A204.1 (cell line): ENCODE results near the gene PCF11.
"Not testable (repeated sequence)": the region's sequence is repeated elsewhere in the genome, so short reads cannot be mapped to it uniquely, and the experiment has no call there.

ENCODE experiments used
- FAIRE-seq: peaks from 2 replicates; lab custom pipeline; 2012; peaks lifted over from hg19 to GRCh38; lab: Jason Lieb, UNC

The PCF11 gene, protein sequence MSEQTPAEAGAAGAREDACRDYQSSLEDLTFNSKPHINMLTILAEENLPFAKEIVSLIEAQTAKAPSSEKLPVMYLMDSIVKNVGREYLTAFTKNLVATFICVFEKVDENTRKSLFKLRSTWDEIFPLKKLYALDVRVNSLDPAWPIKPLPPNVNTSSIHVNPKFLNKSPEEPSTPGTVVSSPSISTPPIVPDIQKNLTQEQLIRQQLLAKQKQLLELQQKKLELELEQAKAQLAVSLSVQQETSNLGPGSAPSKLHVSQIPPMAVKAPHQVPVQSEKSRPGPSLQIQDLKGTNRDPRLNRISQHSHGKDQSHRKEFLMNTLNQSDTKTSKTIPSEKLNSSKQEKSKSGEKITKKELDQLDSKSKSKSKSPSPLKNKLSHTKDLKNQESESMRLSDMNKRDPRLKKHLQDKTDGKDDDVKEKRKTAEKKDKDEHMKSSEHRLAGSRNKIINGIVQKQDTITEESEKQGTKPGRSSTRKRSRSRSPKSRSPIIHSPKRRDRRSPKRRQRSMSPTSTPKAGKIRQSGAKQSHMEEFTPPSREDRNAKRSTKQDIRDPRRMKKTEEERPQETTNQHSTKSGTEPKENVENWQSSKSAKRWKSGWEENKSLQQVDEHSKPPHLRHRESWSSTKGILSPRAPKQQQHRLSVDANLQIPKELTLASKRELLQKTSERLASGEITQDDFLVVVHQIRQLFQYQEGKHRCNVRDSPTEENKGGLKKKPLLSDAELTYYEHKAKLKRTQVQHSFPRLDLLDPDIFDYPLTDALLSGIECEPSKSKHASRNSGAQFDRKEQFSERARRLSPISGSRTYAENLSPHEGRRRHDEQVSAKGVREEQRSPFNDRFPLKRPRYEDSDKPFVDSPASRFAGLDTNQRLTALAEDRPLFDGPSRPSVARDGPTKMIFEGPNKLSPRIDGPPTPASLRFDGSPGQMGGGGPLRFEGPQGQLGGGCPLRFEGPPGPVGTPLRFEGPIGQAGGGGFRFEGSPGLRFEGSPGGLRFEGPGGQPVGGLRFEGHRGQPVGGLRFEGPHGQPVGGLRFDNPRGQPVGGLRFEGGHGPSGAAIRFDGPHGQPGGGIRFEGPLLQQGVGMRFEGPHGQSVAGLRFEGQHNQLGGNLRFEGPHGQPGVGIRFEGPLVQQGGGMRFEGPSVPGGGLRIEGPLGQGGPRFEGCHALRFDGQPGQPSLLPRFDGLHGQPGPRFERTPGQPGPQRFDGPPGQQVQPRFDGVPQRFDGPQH (N-terminal part only)

DNA sequence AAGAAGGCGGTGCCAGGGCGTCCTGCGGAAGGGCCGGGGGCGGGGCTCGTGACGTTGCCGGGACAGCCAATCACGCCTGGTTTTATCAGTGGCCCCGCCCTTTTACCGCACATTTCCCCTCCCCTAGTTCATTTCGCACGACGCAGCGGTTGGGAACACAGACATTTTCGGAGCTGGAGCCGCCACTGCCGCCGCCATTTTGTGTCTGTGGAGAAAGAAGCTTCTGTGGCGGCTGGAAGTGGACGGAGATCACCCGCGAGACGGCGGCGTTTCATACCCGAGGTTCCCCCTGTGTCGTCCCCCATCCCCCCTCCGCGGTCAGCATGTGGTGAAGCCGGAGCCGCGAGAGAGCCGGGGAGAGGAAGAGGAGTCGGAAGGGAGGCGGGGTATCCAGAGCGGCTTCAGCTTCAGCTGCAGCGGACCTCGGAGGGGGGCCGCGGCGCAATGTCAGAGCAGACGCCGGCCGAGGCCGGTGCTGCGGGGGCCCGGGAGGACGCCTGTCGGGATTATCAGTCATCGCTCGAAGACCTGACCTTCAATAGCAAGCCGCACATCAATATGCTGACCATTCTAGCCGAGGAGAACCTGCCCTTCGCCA, at the start of gene PCF11:
TSS of gene PCF11 (plus strand) at position 136 of the 598 bp plus-strand sequence. CDS start at position 445, 309 bp downstream.
- FAIRE-seq = no peak

DNA sequence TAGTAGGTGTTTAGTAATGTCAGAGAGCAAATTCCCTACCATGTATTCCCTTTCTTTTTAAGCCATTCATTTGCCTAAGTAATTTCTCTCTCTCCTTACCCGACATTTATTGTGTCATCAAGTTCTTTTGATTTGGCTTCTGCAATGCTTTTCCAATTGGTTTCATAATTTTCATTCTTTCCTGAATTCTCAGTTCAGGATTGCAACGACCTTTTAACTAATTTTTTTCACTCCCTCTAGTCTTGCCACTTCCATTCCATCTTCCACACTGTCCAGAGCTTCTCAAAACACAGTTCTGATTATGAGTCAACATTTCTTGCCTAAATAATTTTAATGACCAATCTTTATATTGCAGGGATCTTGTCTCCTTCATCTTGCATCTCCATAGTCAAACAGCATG, 44.0 kb upstream of the PCF11 start:
- no peak for FAIRE-seq

DNA sequence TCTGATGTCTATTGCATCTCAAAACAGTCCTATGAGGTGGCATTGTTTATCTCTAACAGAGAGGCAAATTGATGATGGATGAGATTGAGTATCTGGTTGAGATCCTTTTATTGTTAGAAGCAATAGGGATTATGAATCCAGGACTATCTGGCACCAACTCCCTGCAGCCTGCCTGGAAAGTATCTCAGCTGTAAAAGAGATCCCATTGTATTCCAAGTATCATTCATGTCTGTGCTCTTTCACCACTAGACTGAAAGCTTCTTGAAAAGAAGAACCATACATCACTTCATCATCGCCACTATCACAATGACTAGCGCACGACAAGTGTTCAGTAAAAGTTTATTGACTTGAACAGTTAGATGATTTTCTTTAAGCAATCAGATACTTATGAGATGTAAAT, 41.9 kb upstream of the PCF11 start:
- no peak for FAIRE-seq

DNA sequence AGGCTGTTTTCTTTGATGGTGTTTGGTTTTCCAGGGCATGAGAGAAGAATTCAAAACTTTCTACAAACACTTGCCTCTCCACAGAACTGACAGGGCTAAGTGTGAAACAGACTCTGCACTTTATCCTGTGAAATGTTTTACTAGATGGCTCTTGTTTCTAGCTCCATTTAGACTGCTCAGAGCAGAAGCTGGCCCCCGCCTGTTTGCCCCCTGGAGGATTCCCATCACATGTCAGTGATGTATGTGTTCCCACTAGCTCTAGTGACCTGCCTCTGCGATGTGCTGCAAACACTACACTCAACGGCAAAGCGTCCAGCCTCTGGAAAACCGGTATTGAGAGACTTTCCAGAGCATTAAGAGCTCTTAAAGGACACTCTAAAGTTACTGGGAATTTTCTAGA, 41.4 kb upstream of the PCF11 start:
- no peak for FAIRE-seq

DNA sequence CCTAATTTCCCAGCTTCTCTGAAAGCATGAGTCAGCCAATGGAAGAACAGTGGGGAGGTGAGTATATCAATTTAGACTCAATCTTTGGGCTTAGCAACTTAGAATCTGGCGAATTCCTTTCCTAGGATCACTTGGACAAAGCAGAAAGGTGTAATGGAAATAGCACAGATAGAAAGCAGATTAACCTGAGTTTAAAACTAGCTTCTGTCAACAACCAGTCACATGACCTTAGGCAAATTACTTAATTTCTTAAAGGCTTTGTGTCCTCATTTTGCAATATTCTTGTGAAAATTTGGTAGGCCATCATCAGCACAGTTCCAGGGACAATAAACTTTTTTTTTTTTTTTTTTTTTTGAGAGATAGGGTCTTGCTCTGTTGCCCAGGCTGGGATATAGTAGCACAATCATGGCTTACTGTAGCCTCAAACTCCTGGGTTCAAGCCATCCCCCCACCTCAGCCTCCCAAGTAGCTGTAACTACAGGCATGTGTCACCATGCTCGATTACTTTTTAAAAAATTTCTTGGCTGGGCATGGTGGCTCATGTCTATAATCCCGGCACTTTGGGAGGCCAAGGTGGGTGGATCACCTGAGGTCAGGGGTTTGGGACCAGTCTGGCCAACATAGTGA, 40.8 kb upstream of the PCF11 start:
- FAIRE-seq = no peak

DNA sequence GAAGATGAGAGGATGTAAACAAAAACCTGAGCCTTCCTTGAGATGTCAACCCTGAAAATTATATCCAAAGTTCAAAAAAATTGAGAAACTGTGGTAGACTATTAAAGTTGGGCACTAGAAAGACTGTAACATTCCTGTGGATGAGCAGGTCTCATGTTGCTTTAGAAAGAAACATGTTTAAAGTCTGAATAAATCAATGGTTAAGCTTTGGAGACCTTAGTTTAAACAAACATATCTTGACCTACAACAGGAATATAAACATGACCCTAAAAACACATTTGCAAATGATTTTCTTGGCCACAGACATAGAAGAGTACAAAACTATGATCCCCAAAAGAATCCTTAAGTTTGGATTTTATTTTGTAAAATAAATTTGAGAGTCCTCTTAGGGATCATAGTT, 38.1 kb upstream of the PCF11 start:
- no peak for FAIRE-seq

DNA sequence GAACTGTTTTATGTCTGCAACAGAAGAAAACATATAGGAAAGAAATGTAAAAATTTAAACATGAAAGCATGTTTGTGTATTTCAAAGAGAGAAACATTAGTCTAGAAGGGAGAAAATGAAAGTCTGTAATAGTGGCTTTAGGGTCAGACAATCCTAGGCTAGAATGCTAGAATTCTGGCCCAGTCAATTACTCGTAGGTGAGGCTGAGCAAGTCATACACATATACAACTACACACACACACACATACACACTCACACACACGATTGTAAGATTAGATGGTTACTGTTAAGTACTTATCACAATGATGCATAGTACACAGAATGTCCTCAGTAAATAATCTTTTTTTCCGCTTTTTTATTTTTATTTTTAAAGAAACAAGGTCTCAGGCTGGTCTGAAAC, 37.7 kb upstream of the PCF11 start:
- FAIRE-seq = no peak

DNA sequence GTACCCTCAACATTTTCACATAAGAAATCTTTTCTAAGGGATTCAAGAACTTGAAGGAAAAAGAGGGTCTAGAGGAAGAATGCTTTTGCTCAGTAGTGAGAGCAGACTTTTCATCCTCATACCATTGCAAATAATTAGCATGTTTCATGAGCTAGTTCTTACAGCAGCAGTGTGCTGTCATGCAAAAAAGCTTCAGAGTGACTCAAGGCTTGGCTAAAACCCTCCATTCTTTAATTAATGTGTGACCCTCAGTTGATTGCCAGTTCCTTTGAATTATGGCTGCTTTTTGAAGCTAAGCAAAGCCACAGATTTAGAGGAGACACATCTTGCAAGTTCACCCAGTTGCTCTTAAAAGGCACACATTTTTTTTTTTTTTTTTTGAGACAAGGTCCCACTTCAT, 36.6 kb upstream of the PCF11 start:
- no peak for FAIRE-seq

DNA sequence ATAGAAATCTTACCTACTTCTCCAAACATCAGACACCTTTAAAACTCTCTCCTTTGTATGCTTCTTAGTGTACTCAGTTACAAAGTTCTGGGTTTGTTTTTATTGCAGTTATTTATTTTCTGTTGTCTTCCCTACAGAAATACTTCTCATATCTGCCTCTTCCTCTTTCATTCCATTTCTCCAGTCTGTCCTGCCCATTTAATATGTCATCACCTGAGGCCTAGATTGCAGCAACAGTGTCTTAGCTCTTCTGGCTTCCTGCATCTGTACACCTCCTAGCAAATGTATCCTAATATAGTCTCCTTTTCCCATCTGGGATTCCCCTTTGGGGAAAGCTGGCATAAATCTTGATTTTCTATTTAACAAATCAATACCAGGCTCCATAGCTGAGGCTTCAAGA, 34.9 kb upstream of the PCF11 start:
- FAIRE-seq = no peak

DNA sequence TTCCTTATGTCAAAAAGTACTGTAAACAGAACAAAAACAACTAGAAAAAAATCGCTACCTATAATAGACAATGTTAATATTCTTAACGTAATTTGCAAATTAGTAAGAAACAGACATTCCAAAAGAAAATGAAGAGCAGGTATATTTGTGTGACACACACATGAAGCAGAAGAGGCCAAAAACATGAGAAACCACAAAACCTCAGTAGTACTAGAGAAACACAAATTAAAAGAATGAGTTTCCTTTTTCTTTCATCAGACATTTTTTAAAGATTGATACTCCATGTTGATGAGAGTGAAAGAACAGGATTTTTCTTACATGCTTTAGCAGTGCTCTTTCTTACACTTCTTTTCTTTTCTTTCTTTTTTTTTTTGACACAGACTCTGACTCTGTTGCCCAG, 34.2 kb upstream of the PCF11 start:
- no peak for FAIRE-seq

DNA sequence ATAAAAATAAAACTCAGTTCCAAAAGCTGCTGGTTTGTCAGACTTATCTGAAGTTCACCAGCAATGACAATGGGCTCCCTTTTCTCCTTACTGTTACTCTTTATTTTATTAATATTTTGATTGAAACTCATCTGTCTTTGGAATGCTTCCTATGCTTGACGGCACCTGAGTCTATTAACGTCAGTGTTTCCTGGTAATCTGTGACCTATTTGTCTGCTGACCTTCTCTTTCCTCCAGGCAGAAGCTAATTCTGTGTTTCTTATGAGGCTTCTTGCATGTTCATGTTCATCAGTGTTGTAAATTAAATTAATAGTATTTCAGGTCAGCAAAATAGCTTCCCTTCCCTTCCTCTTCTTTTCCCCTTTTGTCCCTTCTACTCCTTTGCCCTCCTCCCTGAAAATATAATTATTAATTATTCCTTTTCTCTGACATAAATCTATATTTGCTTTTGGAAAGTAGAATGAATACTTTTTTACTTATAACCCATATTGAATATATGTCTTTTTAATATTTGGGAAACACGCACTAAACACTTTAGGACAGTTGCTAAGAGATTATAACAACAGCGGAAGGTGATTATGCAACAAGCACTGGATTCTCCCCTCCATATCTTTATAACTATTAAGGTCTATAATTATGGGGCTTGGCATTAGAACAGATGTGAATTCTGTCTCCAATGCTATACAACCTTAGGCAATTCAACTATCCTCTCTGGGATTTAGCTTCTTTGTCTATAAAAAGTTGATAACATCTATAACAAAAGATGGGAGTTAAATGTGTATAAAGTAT, 32.1 kb upstream of the PCF11 start:
- FAIRE-seq = no peak

DNA sequence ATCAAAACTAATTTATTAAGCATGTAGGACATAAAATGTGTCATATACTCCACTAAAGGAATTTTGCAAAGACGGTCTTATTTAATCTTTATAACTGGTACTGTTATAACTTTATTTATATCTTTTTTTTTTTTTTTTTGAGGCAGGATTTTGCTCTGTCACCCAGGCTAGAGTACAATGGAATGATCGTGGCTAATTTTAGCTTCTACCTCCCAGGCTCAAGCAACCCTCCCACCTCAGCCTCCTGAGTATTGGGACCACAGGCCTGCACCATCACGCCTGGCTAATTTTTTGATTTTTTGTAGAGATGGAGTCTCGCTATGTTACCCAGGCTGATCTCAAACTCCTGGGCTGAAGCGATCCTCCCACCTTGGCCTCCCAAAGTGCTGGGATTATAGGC, 31.4 kb upstream of the PCF11 start:
- no peak for FAIRE-seq

DNA sequence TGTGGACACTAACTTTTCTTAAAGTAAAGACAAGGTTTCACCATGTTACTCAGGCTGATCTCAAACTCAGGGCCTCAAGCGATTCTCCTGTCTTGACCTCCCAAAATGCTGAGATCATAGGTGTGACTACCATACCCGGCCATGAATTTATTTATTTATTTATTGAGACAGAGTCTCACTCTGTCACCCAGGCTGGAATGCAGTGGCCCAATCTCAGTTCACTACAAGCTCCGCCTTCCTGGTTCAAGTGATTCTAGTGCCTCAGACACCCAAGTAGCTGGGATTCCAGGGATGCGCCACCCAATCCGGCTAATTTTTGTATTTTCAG, 29.7 kb upstream of the PCF11 start:
- no peak for FAIRE-seq

DNA sequence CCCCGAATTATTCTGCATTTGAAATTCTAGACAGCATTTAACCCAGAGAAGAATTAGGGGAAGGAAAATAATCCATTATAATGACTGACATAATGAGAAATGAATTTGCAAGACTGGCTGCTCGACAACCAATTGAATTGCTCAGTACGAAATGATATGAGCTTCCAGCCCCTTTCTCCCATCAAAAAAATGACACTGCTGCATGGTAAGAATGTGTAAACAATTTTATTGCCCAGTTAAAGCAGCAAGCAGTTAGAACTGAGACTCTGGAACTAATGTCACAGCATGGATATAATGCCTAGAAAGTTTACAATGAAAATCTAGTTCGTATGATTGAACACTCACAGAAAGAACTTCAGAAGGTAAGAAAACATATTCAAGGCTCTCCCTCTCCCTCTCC, 24.7 kb upstream of the PCF11 start:
- FAIRE-seq = no peak

DNA sequence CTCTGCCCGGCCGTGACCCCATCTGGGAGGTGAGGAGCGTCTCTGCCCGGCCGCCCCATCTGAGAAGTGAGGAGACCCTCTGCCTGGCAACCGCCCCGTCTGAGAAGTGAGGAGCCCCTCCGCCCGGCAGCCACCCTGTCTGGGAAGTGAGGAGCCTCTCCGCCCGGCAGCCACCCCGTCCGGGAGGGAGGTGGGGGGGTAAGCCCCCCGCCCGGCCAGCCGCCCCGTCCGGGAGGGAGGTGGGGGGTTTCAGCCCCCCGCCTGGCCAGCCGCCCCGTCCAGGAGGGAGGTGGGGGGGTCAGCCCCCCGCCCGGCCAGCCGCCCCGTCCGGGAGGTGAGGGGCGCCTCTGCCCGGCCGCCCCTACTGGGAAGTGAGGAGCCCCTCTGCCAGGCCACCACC, 23.7 kb upstream of the PCF11 start:
- not testable (repeated sequence) for FAIRE-seq

DNA sequence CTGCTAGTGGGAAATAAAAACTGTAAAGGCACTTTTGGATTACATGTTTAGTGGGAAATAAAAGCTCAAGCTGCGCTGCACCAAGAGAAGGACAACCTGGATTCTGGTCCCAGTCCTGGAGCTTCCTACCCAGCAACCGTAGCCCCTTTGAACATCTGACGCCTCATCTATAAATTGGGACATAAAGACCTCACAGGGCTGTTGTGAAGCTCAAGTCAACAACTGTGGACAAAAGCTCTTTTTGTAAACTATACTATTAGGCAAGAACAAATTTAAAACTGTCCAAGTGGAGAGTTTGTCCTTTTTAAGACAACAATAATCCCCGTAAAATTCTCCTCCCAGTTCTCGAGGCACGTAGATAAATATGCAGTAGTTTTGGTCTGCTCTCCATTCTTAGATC, 17.6 kb upstream of the PCF11 start:
- FAIRE-seq = no peak

DNA sequence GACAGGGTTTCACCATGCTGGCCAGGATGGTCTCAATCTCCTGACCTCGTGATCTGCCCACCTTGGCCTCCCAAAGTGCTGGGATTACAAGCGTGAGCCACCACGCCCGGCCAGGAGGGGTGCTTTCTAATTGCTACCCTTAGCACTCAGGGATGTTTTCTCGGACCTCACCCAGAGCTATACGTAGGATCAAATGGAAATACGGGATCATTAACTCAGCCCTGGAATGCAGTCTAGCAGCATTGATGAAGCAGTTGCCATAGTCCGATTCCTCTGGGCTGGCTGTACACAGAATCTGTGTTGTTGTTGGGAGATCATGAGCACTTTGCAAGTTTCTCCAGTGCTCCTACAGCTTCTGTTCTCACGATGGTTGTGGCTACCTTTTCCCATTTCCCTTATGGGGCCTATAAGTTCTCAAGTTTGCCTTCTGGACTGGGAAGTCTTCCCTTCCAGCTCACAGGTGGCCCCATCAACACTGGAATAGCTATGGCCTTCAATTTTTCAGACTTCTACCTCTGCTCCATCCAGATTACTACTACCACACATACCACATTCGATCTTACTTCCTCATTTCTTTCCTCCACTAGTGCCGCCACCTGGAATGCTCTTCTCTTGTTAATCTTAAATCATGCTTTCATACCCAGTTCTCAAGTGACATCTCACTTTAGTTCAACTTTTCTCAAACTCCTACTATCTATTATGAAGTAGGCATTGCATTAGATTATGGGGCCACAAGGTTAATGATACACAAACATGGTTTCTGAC, 16.1 kb upstream of the PCF11 start:
- no peak for FAIRE-seq

DNA sequence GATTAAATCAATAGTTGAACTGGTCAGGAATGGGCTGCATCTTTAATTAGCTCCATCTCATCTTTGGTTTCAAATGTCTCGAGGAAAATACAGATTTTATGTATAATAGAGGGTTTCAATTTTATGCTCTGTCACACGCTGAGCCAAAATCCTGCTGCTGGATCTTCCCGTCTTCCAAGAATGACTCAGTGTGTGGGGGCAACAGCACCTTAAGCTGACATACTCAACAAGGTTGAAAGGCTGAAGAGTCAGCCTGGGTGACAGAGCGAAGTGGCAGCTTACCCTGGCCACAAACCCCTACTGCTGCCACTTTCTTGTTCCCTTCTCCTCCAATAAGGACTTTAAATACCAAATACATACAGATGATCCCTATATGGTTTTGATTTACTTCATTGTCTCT, 9.0 kb upstream of the PCF11 start:
- FAIRE-seq = no peak

DNA sequence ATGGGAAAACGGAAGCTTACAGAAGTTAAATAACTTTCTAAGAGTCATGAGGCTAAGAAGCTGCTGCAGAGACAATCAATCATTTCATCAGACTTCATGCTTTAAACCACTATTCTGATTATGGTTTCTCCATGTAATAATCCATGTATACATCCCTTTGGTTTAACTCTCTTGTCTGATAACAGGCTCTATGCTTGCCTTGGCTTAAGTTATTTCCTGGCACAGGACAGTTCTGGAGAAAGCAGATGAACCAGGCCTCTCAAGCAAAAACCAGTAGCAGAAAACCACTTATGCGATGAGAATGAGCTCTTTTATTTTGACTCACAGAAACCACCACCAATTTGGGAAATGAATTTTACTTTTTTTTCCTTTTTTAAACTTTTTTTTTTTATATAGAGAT, 6.5 kb upstream of the PCF11 start:
- FAIRE-seq = no peak

DNA sequence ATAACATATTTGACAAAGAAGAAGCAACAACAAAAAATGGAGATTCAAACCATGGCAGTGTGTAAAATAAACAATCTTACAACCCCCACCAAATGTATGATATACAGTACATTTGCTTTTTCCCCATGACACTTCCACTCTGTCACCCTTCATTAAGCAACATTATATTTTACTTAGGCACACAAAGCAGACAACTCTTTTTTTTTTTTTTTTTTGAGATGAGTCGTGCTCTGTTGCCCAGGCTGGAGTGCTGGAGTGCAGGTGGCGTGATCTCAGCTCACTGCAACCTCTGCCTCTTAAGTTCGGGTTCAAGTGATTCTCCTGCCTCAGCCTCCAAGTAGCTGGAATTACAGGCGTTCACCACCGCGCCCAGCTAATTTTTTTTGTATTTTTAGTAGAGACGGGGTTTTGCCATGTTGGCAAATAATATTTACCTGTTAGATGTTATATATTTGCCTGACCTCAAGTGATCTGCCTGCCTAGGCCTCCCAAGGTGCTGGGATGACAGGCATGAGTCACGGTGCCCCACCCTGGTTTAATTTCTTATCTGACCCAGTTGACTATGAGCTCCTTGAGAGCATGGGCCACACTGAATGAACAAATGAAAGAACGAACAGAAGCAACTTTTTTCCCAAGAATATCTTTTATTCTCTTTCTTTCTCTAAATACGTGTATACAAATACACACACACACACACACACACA, 5.5 kb upstream of the PCF11 start:
- no peak for FAIRE-seq
